ENCODE measurements around the gene NUP50.

NUP50 gene

GRCh38 chr22:45228401-45228754, 64.7 kb downstream of the NUP50 start:
- no peak for DNase-seq (ENCODE audit: low spot score)

GRCh38 chr22:45229181-45229580, 65.5 kb downstream of the NUP50 start:
- DNase-seq (ENCODE audit: low spot score) = no peak

GRCh38 chr22:45230026-45230721, 66.4 kb downstream of the NUP50 start:
- DNase-seq (ENCODE audit: low spot score) = no peak

DNA sequence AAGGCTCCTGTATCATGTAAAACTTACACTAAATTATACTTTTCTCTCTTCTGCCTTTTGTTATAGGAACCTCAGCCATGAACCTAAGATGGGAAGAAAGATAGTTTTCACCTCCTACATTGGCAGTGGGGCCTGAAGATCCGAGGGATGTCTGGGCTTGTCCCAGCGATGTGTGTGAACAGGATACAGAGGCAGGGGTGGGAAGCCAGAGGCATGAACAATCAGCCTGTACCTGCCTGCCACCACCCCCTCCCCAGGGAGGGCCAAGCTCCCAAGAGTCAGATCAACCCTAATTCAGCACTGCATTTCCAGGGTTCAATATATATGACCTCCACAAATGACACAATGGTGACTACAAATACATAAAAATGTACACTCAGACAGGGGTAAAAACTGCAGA, 67.6 kb downstream of the NUP50 start:
- no peak for DNase-seq (ENCODE audit: low spot score)

DNA sequence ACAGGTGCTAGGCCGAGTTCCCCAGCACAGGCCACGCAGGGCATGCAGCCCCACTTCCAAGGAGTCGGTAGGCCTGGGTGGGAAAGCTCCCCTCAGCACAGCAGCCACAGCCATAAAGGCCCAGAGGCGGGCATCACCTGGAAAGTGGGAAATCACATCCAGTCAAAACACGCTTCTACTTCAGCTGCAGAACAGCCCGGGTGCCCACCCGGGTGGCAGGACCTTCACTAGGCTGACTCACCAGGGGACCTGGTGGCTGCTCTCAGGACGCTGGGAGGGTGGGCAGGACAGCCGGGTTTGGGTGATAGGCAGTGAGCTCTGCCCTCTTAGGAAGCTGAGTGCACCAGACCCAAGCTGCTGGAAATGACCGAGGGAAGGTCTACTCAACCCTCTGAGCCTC, 69.7 kb downstream of the NUP50 start:
- DNase-seq (ENCODE audit: low spot score) = no peak

- DNase-seq (ENCODE audit: low spot score) = no peak
Measured at GRCh38 chr22:45233827-45234226, 70.1 kb downstream of the NUP50 start.

GRCh38 chr22:45235101-45235777, 71.5 kb downstream of the NUP50 start:
- no peak for DNase-seq (ENCODE audit: low spot score)

DNA sequence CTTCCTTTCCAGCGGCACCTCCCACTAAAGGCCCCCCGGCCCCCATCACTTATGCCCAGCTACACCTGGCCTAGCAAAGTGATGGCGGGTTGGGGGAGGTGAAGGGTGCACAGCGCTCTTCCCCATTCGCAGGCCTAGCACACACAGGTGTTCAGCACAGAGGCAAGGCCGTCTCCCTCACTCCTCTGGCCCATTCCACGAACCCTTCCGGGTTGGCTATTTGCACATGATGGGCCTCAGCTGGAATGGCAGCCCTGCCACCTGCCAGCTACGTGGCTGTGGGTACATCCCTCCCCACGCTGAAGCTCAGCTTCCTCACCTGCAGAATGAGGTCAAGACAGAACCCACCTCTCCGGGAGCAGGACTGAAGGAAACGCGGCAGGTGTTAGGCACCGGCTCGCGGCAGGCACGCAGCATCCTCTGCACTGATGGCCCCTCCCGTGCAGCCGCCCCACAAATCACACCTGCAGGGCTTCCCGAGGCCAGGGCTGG, 72.2 kb downstream of the NUP50 start:
- no peak for DNase-seq (ENCODE audit: low spot score)

GRCh38 chr22:45237065-45237990, 73.6 kb downstream of the NUP50 start:
- DNase-seq (ENCODE audit: low spot score) = no peak

Data from activated CD4-positive, alpha-beta T cell treated with anti-CD3 and anti-CD28 coated beads, Interleukin-2, Interleukin-4, amounts not matched to agents 100 ng/mL and 50 ng/mL, durations not matched to agents 16 hours and 8 hours (primary cell).